Thoracic aorta (tissue), 2 donors: ENCODE data around the gene HOXA4. TPM values are rescaled to one million over a fixed set of nuclear protein-coding genes. Genes with fewer than 3 reads are reported as not detected.
A peak's percentile ranks its signal among the peaks of the same experiment; 100 is the strongest.

Experiments used
- ATAC-seq: fragments of 150-250 bp; one replicate; pipeline ENCODE4 v1.8.0; 2017; ENCODE audit warnings: low read depth; ENCODE audit not compliant: insufficient number of reproducible peaks, low FRiP score
- DNase-seq: peaks from one replicate; pipeline ENCODE4 v3.0.0-alpha.2; 2020; ENCODE audit warnings: low spot score
- H3K27ac ChIP-seq, 2 donors: fragments of 200-600 bp; sonication (generic); 1 replicate in 1 of 2; 2 replicates in 1 of 2; pipeline ENCODE4 v1.5.1; 2016; ENCODE audit warnings: mild to moderate bottlenecking in 2 of 2, moderate library complexity in 2 of 2
- H3K27me3 ChIP-seq: fragments of 200-600 bp; sonication (generic); replicated peaks from 2 replicates; pipeline ENCODE4 v1.6.0; 2016; ENCODE audit warnings: mild to moderate bottlenecking; ENCODE audit not compliant: insufficient read depth
- H3K36me3 ChIP-seq: fragments of 200-600 bp; sonication (generic); one replicate; pipeline ENCODE4 v1.5.1; 2016
- H3K4me1 ChIP-seq, 2 donors: fragments of 200-600 bp; sonication (generic); 1 replicate in 1 of 2; 2 replicates in 1 of 2; pipeline versions ENCODE4 v1.5.1 to v1.6.0; 2016; ENCODE audit warnings: low read depth in 2 of 2, mild to moderate bottlenecking in 1 of 2; ENCODE audit not compliant: control insufficient read depth in 1 of 2
- H3K4me3 ChIP-seq: fragments of 200-600 bp; sonication (generic); 2 replicates; pipeline ENCODE4 v1.5.1; 2016; ENCODE audit warnings: mild to moderate bottlenecking
- H3K9me3 ChIP-seq: fragments of 200-600 bp; sonication (generic); 2 replicates; pipeline ENCODE4 v1.5.1; 2016
- total RNA-seq, 2 donors: library from RNA; depleted of rRNA; stranded (reverse); fragments of >200 nt; gene quantifications; one replicate each; pipeline versions ENCODE4 v1.1.0 to v1.2.3, GENCODE V29; 2016
- TF ChIP-seq, protein P1 (sequence below): fragments of 200-600 bp; sonication (generic); IDR thresholded peaks from one replicate; pipeline ENCODE4 v1.5.1; 2019; ENCODE audit warnings: antibody characterized with exemption

Gene HOXA4
- total RNA-seq, 2 donors from 2014 or later, result 3.7 to 6.1 TPM

DNA sequence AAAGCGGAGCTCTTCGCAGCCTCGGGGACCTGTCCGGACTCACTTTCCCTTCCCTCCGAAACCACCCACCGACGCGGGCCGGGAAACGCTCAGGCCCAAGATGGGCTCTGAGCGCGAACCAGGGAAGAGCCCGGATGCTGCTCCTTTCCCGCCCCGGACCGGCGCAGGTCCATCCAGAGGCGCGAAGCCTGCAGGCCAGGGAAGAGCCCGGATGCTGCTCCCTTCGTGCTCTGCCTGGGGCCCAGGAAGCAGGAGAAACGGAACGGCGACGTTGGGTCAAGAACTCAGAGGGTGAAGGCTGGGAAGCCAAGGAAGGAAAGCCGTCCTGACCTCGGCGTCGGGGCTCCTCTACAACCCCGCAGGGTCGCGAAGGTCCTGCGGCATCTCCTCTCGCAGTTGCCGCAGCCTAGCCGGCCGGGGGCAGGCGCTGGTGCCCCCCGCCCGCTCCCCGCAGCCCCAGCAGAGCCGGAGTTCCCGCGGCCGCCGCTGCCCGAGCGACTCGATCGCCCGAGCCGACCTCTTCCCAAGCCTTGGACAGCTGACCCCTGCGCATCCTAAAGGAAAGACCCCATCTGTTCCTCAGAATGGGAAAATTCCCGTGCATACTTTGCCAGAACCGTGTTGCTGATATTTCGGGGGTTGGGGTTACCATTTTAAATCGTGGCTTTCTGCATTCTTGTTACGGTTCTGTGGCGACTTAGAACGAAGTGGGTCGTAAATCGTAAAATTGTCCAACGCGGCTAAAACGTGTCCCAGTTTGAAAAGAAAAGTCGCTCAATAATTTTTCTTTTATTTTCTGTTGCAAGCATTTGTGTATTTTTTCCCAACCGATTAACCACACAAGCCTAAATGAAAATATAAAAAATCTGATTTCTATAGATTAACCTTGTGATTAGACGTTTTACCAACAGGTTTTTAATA, 42.3 kb downstream of the HOXA4 start:
- H3K4me1 ChIP-seq, result peaks cover 0 to 5% of the 10 kb centered on the region in 2 donors
- DNase-seq (no peak), ATAC-seq (no peak)
- H3K4me3 ChIP-seq, result peak overlapping the region; percentile 50
- H3K36me3 ChIP-seq, result no peaks in the 10 kb centered on the region
- TF ChIP-seq, protein P1, sequence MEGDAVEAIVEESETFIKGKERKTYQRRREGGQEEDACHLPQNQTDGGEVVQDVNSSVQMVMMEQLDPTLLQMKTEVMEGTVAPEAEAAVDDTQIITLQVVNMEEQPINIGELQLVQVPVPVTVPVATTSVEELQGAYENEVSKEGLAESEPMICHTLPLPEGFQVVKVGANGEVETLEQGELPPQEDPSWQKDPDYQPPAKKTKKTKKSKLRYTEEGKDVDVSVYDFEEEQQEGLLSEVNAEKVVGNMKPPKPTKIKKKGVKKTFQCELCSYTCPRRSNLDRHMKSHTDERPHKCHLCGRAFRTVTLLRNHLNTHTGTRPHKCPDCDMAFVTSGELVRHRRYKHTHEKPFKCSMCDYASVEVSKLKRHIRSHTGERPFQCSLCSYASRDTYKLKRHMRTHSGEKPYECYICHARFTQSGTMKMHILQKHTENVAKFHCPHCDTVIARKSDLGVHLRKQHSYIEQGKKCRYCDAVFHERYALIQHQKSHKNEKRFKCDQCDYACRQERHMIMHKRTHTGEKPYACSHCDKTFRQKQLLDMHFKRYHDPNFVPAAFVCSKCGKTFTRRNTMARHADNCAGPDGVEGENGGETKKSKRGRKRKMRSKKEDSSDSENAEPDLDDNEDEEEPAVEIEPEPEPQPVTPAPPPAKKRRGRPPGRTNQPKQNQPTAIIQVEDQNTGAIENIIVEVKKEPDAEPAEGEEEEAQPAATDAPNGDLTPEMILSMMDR, result no peak
- peaks cover 15% of the 10 kb centered on the region for H3K27me3 ChIP-seq
- no peaks in the 10 kb centered on the region for H3K9me3 ChIP-seq
- H3K27ac ChIP-seq, result no peak overlapping the region

DNA sequence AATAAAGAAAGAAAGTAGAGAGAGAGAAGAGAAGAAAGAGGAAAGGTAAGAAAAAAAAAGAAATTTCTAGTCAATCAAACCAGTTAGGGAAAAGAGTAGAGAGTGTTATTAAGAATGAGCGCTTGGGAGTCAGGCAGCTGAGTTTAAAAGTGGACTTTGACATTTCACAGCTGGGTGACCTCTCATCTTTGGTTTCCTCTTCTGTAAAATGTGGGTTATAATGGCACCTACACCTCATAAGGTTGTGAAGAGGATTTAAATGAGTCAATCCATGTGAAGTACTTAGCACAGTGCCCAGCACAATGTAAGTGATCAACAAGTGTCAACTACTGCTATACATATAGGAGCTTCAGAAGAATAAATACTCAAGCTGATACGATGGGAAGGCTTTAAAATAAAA, 46.9 kb downstream of the HOXA4 start:
- Histone ChIP-seq H3K36me3 (no peaks in the 10 kb centered on the region), H3K4me3 (no peak overlapping the region), H3K27me3 (peaks cover 10% of the 10 kb centered on the region), H3K27ac (no peak overlapping the region), H3K9me3 (no peaks in the 10 kb centered on the region), H3K4me1 (peaks cover 0 to 5% of the 10 kb centered on the region in 2 donors)
- TF ChIP-seq, protein P1, result no peak
- no peak for ATAC-seq
- DNase-seq, result no peak

DNA sequence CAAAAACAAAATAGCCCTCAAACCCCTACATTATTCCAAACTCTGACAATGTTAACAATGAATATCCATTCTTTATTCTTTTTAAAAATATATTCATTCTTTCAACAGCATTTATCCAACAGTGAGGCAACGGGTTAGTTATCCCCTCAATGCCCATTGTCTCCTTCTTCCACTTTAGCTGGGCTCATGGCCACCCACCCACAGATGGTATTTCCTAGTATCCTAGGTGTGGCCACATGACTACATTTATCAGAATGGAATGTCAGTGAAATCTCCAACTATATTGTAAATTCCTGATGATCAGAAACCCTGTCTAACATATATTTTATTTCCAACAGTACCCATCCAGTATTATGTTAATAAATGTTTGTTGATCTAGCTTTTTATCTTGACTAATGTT, 48.4 kb downstream of the HOXA4 start:
- H3K36me3 ChIP-seq, result no peaks in the 10 kb centered on the region
- H3K4me3 ChIP-seq, result no peak overlapping the region
- no peak for DNase-seq
- peaks cover under 1% of the 10 kb centered on the region for H3K27me3 ChIP-seq
- no peak overlapping the region for H3K27ac ChIP-seq
- no peaks in the 10 kb centered on the region for H3K4me1 ChIP-seq
- ATAC-seq, result no peak
- no peaks in the 10 kb centered on the region for H3K9me3 ChIP-seq
- TF ChIP-seq, protein P1, result no peak

DNA sequence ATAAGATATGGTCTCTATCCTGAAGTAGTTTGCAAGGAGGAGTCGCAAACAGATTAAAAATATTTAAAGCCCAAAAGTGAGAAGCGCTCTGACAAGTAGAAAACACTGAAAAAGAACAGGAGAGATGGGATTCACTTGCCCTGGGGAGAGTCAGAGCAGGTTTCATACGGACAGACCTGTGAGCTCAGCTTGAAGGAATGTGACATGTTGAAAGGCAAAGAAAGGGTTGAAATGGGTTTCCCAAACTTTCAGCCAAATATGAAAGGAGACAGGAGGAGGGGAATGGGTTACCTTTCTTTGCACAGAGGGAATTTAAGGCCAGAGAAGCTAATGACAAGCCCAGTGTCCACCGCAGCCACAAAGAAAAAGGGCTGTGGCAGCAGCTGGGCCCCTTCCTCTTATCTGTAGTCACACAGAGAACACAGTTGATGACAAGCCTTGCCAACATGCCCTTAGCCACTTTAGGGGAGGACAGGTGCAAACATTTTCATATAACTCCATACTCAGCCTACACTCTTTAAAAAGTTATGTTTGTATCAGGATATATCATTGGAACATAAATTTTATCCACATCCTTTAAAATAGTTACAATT, 49.6 kb downstream of the HOXA4 start:
- TF ChIP-seq, protein P1, result no peak
- ATAC-seq (no peak), DNase-seq (no peak)
- Histone ChIP-seq H3K9me3 (no peaks in the 10 kb centered on the region), H3K27me3 (no peaks in the 10 kb centered on the region), H3K27ac (no peak overlapping the region), H3K4me1 (no peaks in the 10 kb centered on the region), H3K36me3 (no peaks in the 10 kb centered on the region), H3K4me3 (no peak overlapping the region)

DNA sequence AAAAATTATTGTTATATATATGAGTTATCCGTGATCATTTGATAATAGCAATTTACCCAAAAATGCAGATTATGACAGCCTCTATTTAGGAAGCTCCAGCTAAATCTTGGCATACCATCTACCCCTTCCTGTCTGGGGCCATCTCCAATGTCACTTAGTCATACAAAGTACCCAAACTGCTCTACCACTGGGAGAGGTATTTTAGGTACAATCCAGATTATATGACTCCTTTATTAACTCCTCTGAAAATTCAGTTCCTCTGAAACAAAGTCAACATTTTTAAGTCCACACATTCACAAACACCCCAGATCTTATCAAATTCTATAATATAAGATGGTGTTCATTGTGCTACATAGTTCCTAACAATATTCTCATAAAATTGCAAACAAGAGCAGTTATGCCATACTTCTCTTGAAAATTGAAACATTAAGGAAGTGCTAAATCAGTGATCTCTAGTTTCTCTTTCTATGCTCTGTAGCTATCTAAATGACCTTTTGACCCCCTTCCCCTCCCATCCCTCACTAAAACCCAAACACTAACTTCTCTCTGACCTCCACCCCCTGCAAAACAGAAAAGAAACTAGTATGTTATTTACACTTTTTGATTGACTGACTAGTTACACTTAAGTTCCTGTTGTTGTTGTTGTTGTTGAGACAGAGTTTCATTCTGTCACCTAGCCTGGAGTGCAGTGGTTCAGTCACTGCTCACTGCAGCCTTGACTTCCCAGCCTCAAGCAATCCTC, 51.2 kb downstream of the HOXA4 start:
- Histone ChIP-seq H3K36me3 (no peaks in the 10 kb centered on the region), H3K4me3 (no peak overlapping the region), H3K4me1 (no peaks in the 10 kb centered on the region), H3K9me3 (no peaks in the 10 kb centered on the region), H3K27me3 (no peaks in the 10 kb centered on the region), H3K27ac (no peak overlapping the region)
- TF ChIP-seq, protein P1, result no peak
- DNase-seq, result no peak
- no peak for ATAC-seq
